HL-60 (cell line): Measurements from ENCODE around the gene SYT11.

Experiments used
- DNase-seq, 2 experiments: peaks; one replicate each; pipeline ENCODE4 v3.0.0-alpha.2; 2010 to 2020; ENCODE audit warnings: low read depth in 1 of 2, low spot score in 1 of 2
- H3K27ac ChIP-seq: fragments of 250-450 bp; sonication (Bioruptor Pico); replicated peaks from 2 replicates; pipeline ENCODE4 v1.5.1; 2020; ENCODE audit warnings: mild to moderate bottlenecking, moderate library complexity
- H3K27me3 ChIP-seq: fragments of 250-450 bp; sonication (Bioruptor Pico); 2 replicates; pipeline ENCODE4 v1.5.1; 2021; ENCODE audit warnings: mild to moderate bottlenecking, moderate library complexity; ENCODE audit not compliant: insufficient read depth, poor library complexity, severe bottlenecking
- H3K4me3 ChIP-seq: replicated peaks from 2 replicates; pipeline ENCODE4 v1.5.1; 2011; ENCODE audit warnings: mild to moderate bottlenecking, control low read depth, low read length; ENCODE audit not compliant: insufficient read depth
- CTCF ChIP-seq: IDR thresholded peaks from one replicate; pipeline ENCODE4 v1.5.1; 2011; ENCODE audit warnings: low read length, control low read depth, inconsistent platforms; ENCODE audit not compliant: insufficient read depth
- GABPA ChIP-seq: IDR thresholded peaks from 2 replicates; pipeline ENCODE4 v1.6.1; 2012; ENCODE audit warnings: low read depth
- POLR2AphosphoS5 ChIP-seq: IDR thresholded peaks from 2 replicates; pipeline ENCODE4 v1.6.1; 2012; ENCODE audit warnings: low read depth
- REST ChIP-seq: IDR thresholded peaks from 2 replicates; pipeline ENCODE4 v1.6.1; 2012; ENCODE audit warnings: low read depth; ENCODE audit not compliant: insufficient replicate concordance
- SPI1 ChIP-seq: IDR thresholded peaks from 2 replicates; pipeline ENCODE4 v1.6.1; 2012; ENCODE audit warnings: low read depth, mild to moderate bottlenecking, borderline replicate concordance

Gene SYT11

GRCh38 chr1:155918660-155919059, 59.3 kb downstream of the SYT11 start:
- H3K27ac ChIP-seq, result no peak overlapping the region
- DNase-seq, result no peak
- no peak for TF ChIP-seq REST
- no peak for TF ChIP-seq GABPA
- TF ChIP-seq POLR2AphosphoS5, result no peak
- TF ChIP-seq CTCF, result no peak
- no peak for TF ChIP-seq SPI1
- no peak overlapping the region for H3K4me3 ChIP-seq
- H3K27me3 ChIP-seq, result no peaks in the 10 kb centered on the region

GRCh38 chr1:155919801-155920200, 60.4 kb downstream of the SYT11 start:
- no peak overlapping the region for H3K27ac ChIP-seq
- H3K4me3 ChIP-seq, result no peak overlapping the region
- no peak for TF ChIP-seq CTCF
- TF ChIP-seq SPI1, result no peak
- no peak for TF ChIP-seq POLR2AphosphoS5
- no peak for TF ChIP-seq REST
- TF ChIP-seq GABPA, result no peak
- no peak for DNase-seq
- no peaks in the 10 kb centered on the region for H3K27me3 ChIP-seq

- no peak overlapping the region for H3K4me3 ChIP-seq
- TF ChIP-seq POLR2AphosphoS5, result no peak
- TF ChIP-seq REST, result no peak
- no peak for TF ChIP-seq GABPA
- TF ChIP-seq CTCF, result no peak
- no peak for TF ChIP-seq SPI1
These were observed 61.4 kb downstream of the SYT11 start for GRCh38 chr1:155920717-155921116.

More at GRCh38 chr1:155920717-155921116, 61.4 kb downstream of the SYT11 start:
- no peaks in the 10 kb centered on the region for H3K27me3 ChIP-seq
- DNase-seq, result no peak
- H3K27ac ChIP-seq, result no peak overlapping the region
